ENCODE results near the gene TEKT2. TPM values are rescaled to one million over a fixed set of nuclear protein-coding genes. Genes with fewer than 3 reads are reported as not detected.

TEKT2 gene
- total and polyA plus RNA-seq, 2 donors (not counting 3 experiments of a cell fraction or from before 2014, with no cell fraction given): 0.38 to 0.61 TPM

GRCh38 chr1:36119456-36119855, 35.6 kb downstream of the TEKT2 start:
- no peaks in the 10 kb centered on the region for H3K36me3 ChIP-seq (ENCODE audit: control insufficient read depth in 2 of 2, extremely low read depth in 1 of 2, insufficient read depth in 2 of 2, low read length in 2 of 2)
- POLR2A ChIA-PET: interaction anchor here (1.6 kb wide), 1 partner anchor 8 kb away, joined by 3 read pairs; no protein-coding TSS in a partner anchor
- no peak overlapping the region for H3K9ac ChIP-seq (replicated peaks; ENCODE audit: extremely low read depth, insufficient read depth, low read length)
- H3K27me3 ChIP-seq (ENCODE audit: control insufficient read depth in 2 of 2, insufficient read depth in 2 of 2, low read length in 2 of 2): peaks cover 2 to 3% of the 10 kb centered on the region in 2 experiments
- DNase-seq (ENCODE audit: low read depth, low spot score) (no peak), FAIRE-seq (no peak)
- H3K4me1 ChIP-seq (ENCODE audit: control insufficient read depth, extremely low read depth, insufficient read depth, low read length): no peaks in the 10 kb centered on the region
- CTCF ChIA-PET: interaction anchor here (0.7 to 1.9 kb wide), 6 partner anchors 9 to 166 kb away, joined by 3 to 15 read pairs (median 4); no protein-coding TSS in a partner anchor
- H3K9me1 ChIP-seq (replicated peaks; ENCODE audit: control insufficient read depth, extremely low read depth, insufficient read depth, low read length): no peaks in the 10 kb centered on the region
- no peaks in the 10 kb centered on the region for H3K9me3 ChIP-seq (replicated peaks; ENCODE audit: control insufficient read depth, insufficient read depth, low read length)
- no peak overlapping the region for H3K4me2 ChIP-seq (ENCODE audit: insufficient read depth, low read length)
- no peaks in the 10 kb centered on the region for H3K79me2 ChIP-seq (ENCODE audit: control insufficient read depth, insufficient read depth, low read length)
- dilution Hi-C loops (cut with MboI; ENCODE audit: extremely low pct_ligation_motif_present, low sequenced_read_pairs) (no loop called here), intact Hi-C loops (cut with micrococcal nuclease) (no loop called here)
- H3K27ac ChIP-seq (ENCODE audit: insufficient read depth, low read depth, low read length): no peak overlapping the region
- TF ChIP-seq MYC (IDR thresholded peaks at IDR 0.05; ENCODE audit: low read depth, low read length) (no peak), GATA2 (IDR thresholded peaks at IDR 0.05; ENCODE audit: insufficient read depth, insufficient read length, low read depth, low read length) (no peak), CTCF (IDR thresholded peaks at IDR 0.05; ENCODE audit: extremely low read depth in 1 of 2, insufficient read depth in 1 of 2, low read depth in 1 of 2, low read length in 2 of 2) (no peak), FOS (IDR thresholded peaks at IDR 0.05; ENCODE audit: borderline replicate concordance, insufficient read depth, low read length) (no peak), MAX (IDR thresholded peaks at IDR 0.05; ENCODE audit: insufficient read depth, insufficient read length) (no peak), POLR2AphosphoS5 (IDR thresholded peaks at IDR 0.05; ENCODE audit: insufficient read depth, low read depth, low read length) (no peak), POLR2A (IDR thresholded peaks at IDR 0.05; ENCODE audit: low read depth, low read length) (no peak), JUN (IDR thresholded peaks at IDR 0.05; ENCODE audit: borderline replicate concordance, insufficient read depth, insufficient read length, low read depth) (no peak), EZH2 (IDR thresholded peaks at IDR 0.05; ENCODE audit: borderline replicate concordance, low read depth, low read length, severe bottlenecking) (no peak)
- H3K4me3 ChIP-seq (replicated peaks in 1 of 3; ENCODE audit: insufficient read depth in 1 of 3, low read depth in 1 of 3, low read length in 3 of 3): no peak overlapping the region
- H2AFZ ChIP-seq (ENCODE audit: low read depth, low read length): no peak overlapping the region
- no peaks in the 10 kb centered on the region for H4K20me1 ChIP-seq (replicated peaks; ENCODE audit: control insufficient read depth, extremely low read depth, insufficient read depth, low read length)
- no TSS peak for BruUV-seq (replicated peaks)
